ENCODE data around the gene RASGRP1. TPM values are rescaled to one million over a fixed set of nuclear protein-coding genes. Genes with fewer than 3 reads are reported as not detected.

The RASGRP1 gene
- total RNA-seq, 4 donors from 2014 or later, result 0.79 to 6.2 (median 1.9) TPM

GRCh38 chr15:38524156-38524555 lies 40.5 kb downstream of the RASGRP1 start:
- TF ChIP-seq, protein P1, sequence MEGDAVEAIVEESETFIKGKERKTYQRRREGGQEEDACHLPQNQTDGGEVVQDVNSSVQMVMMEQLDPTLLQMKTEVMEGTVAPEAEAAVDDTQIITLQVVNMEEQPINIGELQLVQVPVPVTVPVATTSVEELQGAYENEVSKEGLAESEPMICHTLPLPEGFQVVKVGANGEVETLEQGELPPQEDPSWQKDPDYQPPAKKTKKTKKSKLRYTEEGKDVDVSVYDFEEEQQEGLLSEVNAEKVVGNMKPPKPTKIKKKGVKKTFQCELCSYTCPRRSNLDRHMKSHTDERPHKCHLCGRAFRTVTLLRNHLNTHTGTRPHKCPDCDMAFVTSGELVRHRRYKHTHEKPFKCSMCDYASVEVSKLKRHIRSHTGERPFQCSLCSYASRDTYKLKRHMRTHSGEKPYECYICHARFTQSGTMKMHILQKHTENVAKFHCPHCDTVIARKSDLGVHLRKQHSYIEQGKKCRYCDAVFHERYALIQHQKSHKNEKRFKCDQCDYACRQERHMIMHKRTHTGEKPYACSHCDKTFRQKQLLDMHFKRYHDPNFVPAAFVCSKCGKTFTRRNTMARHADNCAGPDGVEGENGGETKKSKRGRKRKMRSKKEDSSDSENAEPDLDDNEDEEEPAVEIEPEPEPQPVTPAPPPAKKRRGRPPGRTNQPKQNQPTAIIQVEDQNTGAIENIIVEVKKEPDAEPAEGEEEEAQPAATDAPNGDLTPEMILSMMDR (IDR thresholded peaks at IDR 0.05), result no peak
- no peak for DNase-seq (ENCODE audit: low spot score)
- ATAC-seq (ENCODE audit: low FRiP score), result no peak

- ATAC-seq (ENCODE audit: low FRiP score), result no peak
- TF ChIP-seq, protein P1 (IDR thresholded peaks at IDR 0.05), result no peak
- DNase-seq (ENCODE audit: low spot score), result no peak
These were observed 41.7 kb downstream of the RASGRP1 start for GRCh38 chr15:38522922-38523321.

DNA sequence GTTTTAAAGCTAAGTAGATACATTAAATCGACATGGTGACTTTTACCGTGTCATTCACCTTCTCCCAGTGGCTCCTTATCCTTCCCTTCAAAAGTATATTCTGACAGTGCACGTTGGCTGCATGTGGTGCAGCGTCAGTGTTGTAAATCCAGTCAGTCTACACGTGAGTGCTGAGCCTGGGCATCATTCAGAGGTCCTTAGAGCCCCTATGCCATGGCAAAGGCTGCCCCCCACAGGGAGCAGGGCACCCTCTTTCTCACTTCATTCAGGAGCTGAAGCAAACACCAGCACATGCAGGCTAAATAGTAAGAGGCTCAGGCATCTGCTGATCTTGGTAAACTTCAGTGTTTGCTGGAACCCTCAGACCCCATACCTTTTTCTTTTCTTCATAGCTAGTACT lies 43.3 kb downstream of the RASGRP1 start:
- ATAC-seq (ENCODE audit: low FRiP score) (no peak), DNase-seq (ENCODE audit: low spot score) (no peak)
- TF ChIP-seq, protein P1 (IDR thresholded peaks at IDR 0.05), result no peak

DNA sequence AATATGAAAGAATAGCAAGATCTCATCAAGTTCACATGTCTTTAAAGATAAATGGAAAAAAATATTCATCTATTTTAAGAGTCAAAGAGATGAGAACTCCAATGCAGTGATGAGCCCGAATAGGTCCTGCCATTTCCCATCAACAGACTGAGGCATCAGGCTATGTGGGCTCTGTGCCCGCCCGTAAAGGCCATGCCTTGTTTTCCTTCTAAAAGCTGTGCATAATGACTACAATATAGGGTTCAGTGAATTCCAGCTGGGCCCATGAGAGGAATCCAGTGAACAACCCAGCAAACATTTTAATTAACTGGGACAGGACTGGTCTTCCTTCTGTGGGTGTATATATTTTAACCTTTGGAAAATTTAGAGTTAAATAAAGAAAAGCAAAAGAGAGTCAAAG lies 44.6 kb downstream of the RASGRP1 start:
- ATAC-seq (ENCODE audit: low FRiP score) (no peak), DNase-seq (ENCODE audit: low spot score) (no peak)
- TF ChIP-seq, protein P1 (IDR thresholded peaks at IDR 0.05), result no peak

GRCh38 chr15:38518084-38518483 lies 46.5 kb downstream of the RASGRP1 start:
- no peak for DNase-seq (ENCODE audit: low spot score)
- no peak for ATAC-seq (ENCODE audit: low FRiP score)
- TF ChIP-seq, protein P1 (IDR thresholded peaks at IDR 0.05), result no peak

DNA sequence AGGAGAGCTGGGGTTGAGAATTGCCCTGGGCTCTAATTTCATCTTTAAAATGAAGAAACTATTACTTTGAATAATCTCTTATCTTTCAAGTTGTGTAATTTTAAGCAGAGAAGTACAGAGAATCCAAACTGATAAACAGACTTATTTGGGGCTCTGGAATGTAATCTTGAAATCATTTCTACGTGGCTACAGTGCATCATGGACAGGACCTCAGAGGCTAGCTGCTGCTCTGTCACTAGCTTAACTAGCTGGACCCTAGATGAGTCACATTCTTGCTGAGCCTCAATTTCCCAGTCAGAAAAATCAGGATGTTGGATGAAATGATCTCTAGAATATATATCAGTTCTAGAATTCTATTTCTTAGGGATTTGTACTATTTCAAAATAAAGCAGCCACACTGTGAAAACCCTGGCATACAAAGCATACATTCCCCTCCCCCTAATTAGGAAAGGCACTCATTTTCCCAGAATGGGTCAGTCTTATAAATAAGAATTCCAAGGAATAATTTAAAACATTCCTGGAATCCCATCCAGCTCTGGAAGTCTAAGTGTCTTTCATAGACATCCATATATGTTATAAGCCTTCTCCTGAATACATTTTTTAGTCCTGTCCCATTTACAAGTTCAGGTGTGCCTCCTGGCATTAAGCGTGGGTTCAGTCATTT lies 47.2 kb downstream of the RASGRP1 start:
- DNase-seq (ENCODE audit: low spot score), result no peak
- TF ChIP-seq, protein P1 (IDR thresholded peaks at IDR 0.05), result no peak

DNA sequence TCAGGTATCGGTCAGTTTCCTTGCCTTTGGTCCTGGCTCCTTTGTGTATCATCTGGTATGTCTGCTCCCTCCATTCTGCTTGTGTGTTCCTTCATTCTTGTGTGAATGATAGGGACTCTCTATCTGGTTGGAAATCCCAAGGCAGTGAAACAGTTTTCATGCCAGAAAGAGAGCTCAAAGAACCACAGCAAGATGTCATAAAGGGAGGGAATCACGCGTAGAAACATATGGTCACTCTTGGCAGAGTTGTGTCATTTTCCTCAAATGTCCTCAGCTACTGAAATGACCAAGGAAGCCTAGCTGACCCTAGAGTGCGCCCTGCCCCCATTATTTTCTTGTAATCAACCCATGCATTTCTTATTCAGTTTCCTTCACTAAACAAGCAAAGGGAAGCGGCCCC lies 48.0 kb downstream of the RASGRP1 start:
- DNase-seq (ENCODE audit: low spot score) (no peak), ATAC-seq (ENCODE audit: low FRiP score) (no peak)
- TF ChIP-seq, protein P1 (IDR thresholded peaks at IDR 0.05), result no peak

More for the DNA sequence above, 47.2 kb downstream of the RASGRP1 start:
- peak; percentile 71 for ATAC-seq (ENCODE audit: low FRiP score)
